ENCODE results near the gene IL12RB2.

- TF ChIP-seq BRCA1 (IDR thresholded peaks at IDR 0.05; ENCODE audit: low read depth, low read length): no peak
- no peak for TF ChIP-seq EP300 (IDR thresholded peaks at IDR 0.05; ENCODE audit: borderline replicate concordance in 1 of 2, control insufficient read depth in 1 of 2, low read depth in 2 of 2, low read length in 2 of 2)
- TF ChIP-seq CTCF (IDR thresholded peaks at IDR 0.05 in 2 of 3, conservative IDR thresholded peaks at IDR 0.05 in 1 of 3; ENCODE audit: control insufficient read depth in 2 of 3, extremely low read depth in 1 of 3, insufficient read depth in 1 of 3, low read depth in 3 of 3, low read length in 3 of 3): no peak
- no peak for TF ChIP-seq MYC (IDR thresholded peaks at IDR 0.05; ENCODE audit: insufficient read depth, insufficient read length, insufficient replicate concordance, low read length, severe bottlenecking)
- TF ChIP-seq PAX5 (IDR thresholded peaks at IDR 0.05; ENCODE audit: borderline replicate concordance, low read depth, low read length): no peak
- TF ChIP-seq MAX (IDR thresholded peaks at IDR 0.05; ENCODE audit: low read depth, low read length): no peak
- no peak for TF ChIP-seq PRDM15 (CRISPR knock-in tag; IDR thresholded peaks at IDR 0.05)
These were observed 126.8 kb downstream of the IL12RB2 start for GRCh38 chr1:67434491-67434890.
